NCI-H748 treated with DMSO at 0.1 percent for 48 hours (cell line): ENCODE results near the gene BRAF.
"Not testable (repeated sequence)": the region's sequence is repeated elsewhere in the genome, so short reads cannot be mapped to it uniquely, and the experiment has no call there.

Experiments
- DNase-seq: peaks from one replicate; lab custom pipeline; 2025; lab: John Stamatoyannopoulos, UW

Gene BRAF

DNA sequence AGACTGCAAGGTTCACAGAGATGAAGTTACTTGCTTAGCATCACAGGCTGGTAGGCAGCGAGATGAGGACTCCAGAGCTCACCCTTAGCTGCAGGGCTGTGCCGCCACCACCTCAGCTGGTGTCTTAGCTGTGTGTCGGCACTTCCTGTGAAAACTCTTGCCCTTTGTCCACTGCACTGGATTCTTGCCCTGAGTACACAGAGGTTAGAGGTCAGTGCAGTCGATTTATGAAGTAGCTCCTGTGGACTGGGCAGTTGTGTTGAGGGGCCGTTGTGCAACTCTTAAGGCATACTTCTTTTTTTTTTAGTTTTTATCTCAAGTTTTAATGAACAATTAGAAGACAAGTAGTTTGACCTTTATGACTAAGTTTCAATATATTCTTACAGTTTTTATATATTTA lies 217.6 kb downstream of the BRAF start:
- no peak for DNase-seq

DNA sequence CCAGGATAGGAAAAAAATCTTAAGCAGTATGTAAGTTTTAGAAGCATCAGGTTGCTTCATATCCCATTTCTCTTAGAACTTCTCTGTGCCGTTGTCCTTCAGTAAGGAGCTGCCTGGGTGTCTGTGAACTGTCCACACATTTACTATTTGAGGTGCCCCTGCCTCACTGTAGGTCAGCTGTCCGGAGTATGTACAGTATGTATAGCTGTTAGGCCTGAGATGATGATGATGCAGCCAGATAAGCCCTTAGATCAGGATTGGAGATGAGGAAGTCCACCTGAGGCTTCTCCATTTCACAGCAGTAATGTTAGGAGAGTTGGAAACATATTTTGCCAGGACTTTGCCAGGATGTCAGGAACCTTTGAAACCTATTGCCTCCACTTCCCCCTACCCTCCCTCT lies 220.5 kb downstream of the BRAF start:
- no peak for DNase-seq

GRCh38 chr7:140702774-140703173 lies 222.0 kb downstream of the BRAF start:
- no peak for DNase-seq

DNA sequence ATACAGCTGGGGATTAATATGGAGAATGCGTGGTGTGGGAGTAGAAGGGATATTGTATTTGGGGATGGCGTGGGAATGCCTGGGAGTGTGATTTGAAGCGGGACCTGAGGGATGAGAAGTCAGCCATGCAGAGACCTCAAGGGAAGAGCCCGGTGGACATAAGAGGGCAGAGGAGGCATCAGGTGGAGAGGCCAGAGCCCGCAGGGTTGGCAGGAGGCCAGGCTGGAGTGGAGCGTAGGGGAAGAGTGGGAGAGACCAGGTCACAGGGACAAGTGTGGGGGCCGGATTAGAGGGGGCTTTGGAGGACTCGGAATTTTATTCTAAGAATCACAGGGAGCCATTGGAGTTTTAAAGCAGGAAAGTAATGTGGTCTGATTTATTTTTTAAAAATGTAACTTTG lies 226.3 kb downstream of the BRAF start:
- DNase-seq: no peak

- no peak for DNase-seq
Observed at GRCh38 chr7:140697447-140698143, 227.1 kb downstream of the BRAF start.

DNA sequence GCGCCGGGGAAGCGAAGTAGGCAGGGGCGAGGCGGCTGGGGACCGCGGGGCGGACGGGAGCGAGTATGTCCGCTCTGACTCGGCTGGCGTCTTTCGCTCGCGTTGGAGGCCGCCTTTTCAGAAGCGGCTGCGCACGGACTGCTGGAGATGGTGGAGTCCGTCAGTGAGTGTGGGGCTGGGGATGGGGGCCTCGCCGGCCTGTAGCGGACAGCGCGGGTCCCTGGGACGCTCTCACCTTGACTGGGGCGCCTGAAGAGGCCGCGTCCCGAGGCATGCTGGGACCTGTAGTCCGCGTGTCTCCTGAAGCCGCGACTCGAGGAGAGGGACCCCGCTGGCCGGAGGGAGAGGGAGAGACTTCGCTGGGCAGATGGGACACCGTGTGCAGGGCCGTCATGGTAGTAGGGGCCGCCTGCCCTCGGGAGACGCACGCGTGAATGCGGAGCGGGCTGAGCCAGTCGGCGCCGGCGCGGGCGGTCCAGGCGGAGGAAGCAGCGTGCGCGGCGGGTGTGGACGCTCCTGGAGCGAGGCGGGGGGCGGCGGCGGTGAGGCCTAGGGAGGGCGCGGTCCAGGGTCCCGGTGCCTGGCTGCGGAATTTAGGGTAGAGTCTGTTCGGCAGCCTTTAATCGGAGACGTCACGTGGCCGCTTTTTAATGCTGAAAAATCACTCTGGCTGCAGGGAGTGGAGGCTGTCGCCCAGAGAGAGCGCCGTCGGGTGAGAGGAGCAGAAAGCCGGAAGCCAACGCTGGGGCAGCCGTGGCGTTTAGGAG lies 227.9 kb downstream of the BRAF start, which contains the start of gene NDUFB2:
Gene NDUFB2 (plus strand): TSS at position 29 of the 767 bp plus-strand sequence. CDS start 37 bp downstream, at position 66.
- DNase-seq: peak; percentile 80

- no peak for DNase-seq
Observed at GRCh38 chr7:140696024-140696679, 228.6 kb downstream of the BRAF start.

GRCh38 chr7:140695381-140695780 lies 229.3 kb downstream of the BRAF start:
- DNase-seq: no peak

- no peak for DNase-seq
Observed at GRCh38 chr7:140694592-140694991, 230.1 kb downstream of the BRAF start.

- not testable (repeated sequence) for DNase-seq
Observed at GRCh38 chr7:140693849-140694248, 230.9 kb downstream of the BRAF start.

DNA sequence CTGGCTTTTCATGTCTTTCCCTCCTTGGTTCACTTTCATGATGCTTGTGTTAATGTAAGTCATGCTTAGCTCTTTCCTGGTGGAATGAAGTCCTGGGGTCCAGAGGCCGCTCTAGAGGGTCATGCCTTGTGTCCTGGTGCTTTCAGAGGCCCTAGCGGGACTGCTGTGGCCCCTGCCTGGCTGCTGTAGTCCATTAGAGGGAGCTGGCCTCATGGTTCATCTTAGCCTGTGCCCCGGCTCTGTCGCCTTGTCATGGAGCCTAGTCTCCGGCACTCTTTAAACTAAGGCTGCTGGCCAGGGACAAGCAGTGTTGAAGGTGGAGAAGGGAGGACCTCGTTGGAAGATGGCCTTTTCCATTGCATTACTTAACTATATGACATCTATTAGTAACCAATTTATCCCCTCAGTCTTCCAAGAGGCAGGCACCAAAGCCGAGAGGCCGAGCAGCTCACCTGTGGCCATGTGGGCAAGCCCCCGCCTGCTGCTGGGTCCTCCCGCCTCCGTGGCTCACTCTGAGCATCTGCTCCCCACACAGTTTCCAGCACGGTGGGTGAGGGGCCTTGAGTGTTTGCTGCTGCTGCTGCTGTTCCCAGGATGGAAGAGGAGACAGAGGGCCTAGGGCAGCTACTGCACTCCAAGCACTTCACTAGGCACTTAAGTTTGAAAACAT lies 233.2 kb downstream of the BRAF start:
- no peak for DNase-seq

DNA sequence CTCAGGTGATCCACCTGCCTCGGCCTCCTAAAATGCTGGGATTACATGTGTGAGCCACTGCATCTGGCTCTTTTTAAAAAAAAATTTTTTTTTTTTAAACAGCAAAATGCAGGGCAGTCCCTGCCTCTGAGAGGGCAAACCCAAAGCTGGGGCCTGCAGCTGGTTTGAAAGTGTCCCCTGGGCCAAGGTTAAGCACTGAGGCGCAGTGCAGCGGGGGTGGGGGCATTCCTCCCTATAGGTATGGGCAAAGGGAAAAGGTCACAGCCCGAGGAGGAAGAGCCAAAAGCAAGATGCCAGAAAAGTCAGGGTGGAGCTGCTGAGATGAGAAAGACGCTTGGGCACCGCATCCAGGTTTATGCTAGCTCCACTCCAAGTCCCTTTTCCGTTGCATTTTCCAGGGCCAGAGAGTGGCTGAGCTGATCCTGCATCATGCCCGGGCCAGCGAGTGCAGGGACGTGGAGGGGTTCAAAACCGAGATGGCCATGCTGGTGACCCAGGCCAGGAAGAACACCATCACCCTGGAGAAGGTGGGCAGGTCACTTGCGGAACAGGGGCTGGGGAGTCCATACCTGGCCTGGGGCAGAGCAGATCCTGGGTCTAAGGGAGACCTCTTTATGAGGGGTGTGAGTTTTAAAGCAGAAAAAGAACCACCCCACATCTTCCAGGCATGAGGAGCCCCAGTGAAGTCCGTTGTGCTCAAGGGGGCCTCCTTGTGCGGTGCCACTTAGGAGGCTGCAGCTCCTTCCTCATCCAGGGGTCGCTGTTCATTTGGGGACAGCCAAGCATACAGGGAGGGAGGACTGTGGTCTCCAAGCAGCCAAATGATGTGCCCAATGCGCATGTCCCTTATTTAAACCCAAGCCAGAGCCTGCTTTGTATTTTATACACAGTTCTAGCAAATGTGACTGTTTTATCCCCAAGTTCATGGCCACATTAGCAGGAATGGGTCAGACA lies 235.3 kb downstream of the BRAF start:
- DNase-seq: no peak

- no peak for DNase-seq
Observed at GRCh38 chr7:140688341-140688740, 236.4 kb downstream of the BRAF start.

DNA sequence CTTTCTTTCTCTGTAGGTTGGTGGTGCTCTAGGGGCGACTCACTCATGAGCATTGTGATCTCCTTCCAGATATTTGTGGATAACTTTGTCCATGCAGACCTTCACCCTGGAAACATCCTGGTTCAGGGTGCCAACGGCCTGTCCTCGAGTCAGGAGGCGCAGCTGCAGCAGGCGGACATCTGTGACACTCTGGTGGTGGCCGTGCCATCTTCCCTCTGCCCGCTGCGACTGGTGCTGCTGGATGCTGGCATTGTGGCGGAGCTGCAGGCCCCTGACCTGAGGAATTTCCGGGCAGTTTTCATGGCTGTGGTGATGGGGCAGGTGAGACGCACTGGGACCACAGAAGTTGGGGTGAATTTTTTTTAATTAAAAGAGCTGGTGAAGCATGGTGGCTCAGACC lies 237.8 kb downstream of the BRAF start:
- DNase-seq: no peak

GRCh38 chr7:140685407-140686087 lies 239.2 kb downstream of the BRAF start:
- no peak for DNase-seq

DNA sequence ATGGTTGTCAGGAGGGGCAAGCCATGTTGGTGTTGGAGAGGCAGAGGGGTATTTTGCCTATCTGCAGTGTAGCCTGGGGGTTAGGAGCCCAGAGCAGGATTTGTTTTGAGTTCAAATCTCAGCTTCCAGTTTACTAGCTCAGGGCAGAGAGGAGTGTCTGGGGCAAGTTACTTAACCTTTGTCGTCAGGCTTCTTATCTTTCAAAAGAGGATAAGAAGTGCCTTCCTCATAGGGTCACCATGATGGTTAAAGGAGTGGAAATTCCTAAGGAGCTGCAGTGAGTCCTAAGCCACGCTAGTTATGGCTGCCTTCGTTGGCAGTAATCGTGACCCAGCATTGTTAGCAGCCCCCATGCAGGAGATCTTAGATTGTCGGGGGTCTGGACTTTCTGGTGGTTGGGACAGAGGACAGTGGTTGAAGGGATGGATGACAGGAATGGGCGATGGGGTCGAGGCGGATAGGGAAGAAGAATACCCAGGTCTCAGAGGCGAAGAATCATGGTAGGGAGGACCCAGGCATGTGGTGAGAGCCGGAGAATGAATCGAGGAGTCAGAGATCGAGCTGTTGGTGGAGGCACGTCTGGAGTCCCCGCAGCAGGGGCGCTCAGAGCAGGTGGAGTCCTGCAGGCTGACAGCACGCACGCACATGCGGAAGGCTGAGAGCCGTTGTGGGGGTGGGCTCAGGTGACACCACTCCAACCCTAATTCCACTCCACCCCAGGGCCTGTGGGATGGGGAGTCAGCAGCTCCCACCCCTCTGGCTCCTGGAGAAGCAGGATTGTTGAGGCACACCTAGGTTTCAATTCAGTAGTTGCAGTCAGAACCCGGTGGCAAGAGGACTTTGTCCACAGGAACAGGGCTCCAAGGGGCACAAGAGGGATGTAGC lies 240.4 kb downstream of the BRAF start:
- no peak for DNase-seq

- no peak for DNase-seq
Observed at GRCh38 chr7:140683657-140684056, 241.1 kb downstream of the BRAF start.

DNA sequence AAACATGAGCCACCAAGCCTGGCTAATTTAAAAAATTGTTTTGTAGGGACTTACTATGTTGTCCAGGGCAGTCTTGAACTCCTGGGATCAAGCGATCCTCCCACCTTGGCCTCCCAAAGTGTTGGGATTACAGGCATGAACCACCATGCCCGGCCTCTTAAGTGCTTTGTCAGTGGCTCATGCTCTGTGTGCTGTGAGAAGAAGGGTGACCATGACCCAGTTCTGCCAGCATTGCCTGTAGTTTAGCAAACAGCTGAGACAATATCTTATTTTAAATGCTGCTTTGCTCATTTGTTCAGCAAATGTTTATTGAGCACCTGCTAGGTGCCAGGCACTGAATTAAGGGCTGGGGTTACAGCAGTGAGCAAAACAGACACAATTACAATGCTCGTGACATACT lies 243.0 kb downstream of the BRAF start:
- DNase-seq: no peak

DNA sequence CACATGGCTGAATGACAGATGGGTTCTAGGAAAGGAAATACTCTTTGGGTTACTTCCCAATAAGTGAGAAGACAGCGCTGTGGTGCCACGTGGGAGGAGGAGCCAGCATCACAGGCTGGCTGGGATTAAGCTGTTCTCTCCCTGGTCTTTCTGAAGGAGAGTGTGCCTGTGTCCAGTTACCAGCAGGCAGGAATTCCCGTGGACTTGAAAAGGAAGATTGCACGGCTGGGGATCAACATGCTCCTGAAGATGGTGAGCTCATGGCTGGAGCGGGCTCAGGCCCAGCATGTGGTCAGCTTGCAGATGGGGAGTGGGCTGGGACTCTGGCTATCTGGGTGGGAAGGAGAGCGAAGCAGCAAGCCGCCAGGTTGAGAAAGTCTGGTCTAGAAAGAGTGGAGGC lies 243.8 kb downstream of the BRAF start:
- DNase-seq: no peak

GRCh38 chr7:140679186-140679585 lies 245.5 kb downstream of the BRAF start:
- no peak for DNase-seq
